H4 (cell line): Measurements from ENCODE around the gene TARM1. TPM values are rescaled to one million over a fixed set of nuclear protein-coding genes. Genes with fewer than 3 reads are reported as not detected.

ENCODE experiments used
- DNase-seq: peaks from one replicate; pipeline ENCODE4 v3.0.0-alpha.2; 2015; ENCODE audit warnings: low spot score
- total RNA-seq: library from RNA; depleted of rRNA; stranded (reverse); fragments of >200 nt; shearing (Covaris generic); gene quantifications from 2 replicates; pipeline ENCODE4 v1.2.3, GENCODE V29; 2014; rRNA removed

TARM1 gene
- total RNA-seq, 1 experiment from 2014 or later, result not detected

DNA sequence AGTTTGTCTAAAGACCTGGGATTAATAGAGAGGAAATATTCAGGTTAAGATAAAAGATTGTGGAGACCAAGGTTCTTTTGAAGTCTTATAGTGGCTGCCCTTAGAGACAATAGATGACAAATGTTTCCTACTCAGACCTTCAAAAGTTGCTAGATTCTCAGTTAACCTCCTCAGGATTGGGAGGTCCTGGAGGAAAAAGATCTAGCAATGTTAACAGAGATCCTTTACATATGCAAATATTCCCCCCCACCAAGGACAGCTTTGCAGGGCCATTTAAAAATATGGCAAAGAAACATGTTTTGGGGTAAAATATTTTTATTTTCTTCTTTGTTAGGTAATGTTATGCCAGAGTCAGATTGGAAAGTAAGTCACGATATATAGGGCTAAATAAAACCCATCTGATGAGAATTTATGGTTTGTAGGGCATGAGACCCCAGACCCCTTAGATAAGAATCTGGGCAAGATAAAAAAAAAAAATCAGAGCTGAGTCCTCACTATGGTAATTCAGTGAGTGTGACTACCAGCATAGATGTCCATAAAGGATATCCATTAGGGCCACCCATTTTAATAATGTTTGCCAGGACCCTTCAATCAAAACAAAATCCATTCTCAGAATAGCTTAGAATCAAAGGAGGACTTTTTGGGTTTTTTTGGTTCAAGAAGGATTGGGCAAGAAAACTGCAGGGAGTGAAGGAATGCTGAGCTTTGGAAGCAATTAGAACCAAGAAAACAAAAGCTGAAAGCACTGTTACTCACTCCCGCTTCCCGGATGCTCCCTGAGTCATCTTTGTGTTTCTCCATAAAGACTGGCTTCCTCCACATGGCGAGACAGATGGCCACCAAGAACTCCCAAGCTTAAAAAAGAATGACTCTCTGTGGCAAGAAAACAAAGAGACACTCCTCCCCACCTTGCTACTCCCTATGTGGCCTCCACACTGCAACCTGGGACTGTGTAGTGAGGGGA lies 45.7 kb downstream of the TARM1 start:
- DNase-seq, result peak; percentile 83

- no peak for DNase-seq
Measured at GRCh38 chr19:54030895-54031586, 50.1 kb downstream of the TARM1 start.

GRCh38 chr19:54029930-54030490 lies 51.2 kb downstream of the TARM1 start:
- DNase-seq, result peak; percentile 78

GRCh38 chr19:54029301-54029700 lies 51.9 kb downstream of the TARM1 start:
- DNase-seq, result no peak

- no peak for DNase-seq
Measured at GRCh38 chr19:54026656-54027055, 54.5 kb downstream of the TARM1 start.

DNA sequence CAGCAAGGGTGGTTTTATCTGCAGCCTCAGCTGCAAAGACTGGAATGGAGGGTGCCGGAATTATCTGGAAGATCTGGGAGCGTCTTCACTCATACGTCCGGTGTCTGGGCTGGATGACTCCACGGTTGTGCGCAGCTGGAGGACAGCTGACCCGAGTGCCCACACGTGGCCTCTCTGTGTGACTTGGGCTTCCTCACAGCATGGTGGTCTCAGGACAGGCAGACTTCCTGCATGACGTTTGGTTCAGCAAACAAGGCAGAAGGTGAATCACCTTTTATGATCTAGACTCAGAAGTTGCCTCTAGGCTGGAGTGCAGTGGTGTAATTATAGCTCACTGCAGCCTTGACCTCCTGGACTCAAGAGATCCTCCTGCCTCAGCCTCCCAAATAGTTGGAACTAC lies 56.5 kb downstream of the TARM1 start:
- DNase-seq, result no peak

DNA sequence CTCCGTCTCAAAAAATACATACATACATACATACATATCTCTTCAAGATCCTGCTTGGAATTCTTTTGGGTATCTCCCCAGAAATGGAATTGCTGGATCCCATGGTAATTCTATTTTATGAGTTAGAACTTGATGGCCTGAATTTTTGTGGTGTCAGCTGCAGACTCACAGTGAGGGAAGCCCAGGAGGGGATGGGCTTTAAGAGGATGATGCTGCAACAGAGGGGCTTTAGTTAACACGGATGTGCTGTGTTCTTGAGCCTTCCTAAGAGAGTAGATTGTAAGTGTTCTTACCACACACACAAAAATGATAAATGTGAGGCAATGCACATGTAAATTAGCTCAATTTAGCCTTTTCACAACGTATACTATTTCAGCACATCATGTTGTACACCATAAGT lies 58.0 kb downstream of the TARM1 start:
- no peak for DNase-seq

GRCh38 chr19:54021932-54022331 lies 59.2 kb downstream of the TARM1 start:
- DNase-seq, result no peak

- DNase-seq, result no peak
Measured at GRCh38 chr19:54021363-54021762, 59.8 kb downstream of the TARM1 start.

Other genes with a start within 250 kb of the TARM1 start
- 4.8 and 17.3 TPM in 2 replicates for gene MYADM, start 213.5 kb downstream of the TARM1 start, total RNA-seq
- not detected in 2 replicates for gene PRKCG, start 199.2 kb downstream of the TARM1 start, total RNA-seq
- gene CACNG7, start 172.1 kb downstream of the TARM1 start, total RNA-seq, result not detected in 2 replicates
- 0.04 and 0.14 TPM in 2 replicates for gene CACNG8, start 118.4 kb downstream of the TARM1 start, total RNA-seq
- gene CACNG6, start 89.7 kb downstream of the TARM1 start, total RNA-seq, result 0.46 and 1.4 TPM in 2 replicates
- gene VSTM1, start 17.5 kb downstream of the TARM1 start, total RNA-seq, result not detected in 2 replicates
- gene OSCAR, start 19.4 kb upstream of the TARM1 start, total RNA-seq, result 0.06 and 2.2 TPM in 2 replicates
- 38.8 and 45.2 TPM in 2 replicates for gene NDUFA3, start 21.5 kb upstream of the TARM1 start, total RNA-seq
- 37.5 and 47.8 TPM in 2 replicates for gene TFPT, start 34.3 kb upstream of the TARM1 start, total RNA-seq
- gene PRPF31, start 34.4 kb upstream of the TARM1 start, total RNA-seq, result 106 and 131 TPM in 2 replicates
- gene CNOT3, start 56.4 kb upstream of the TARM1 start, total RNA-seq, result 18.6 and 27.5 TPM in 2 replicates
- gene LENG1, start 78.4 kb upstream of the TARM1 start, total RNA-seq, result 15.6 and 18.4 TPM in 2 replicates
- not detected in 2 replicates for gene TMC4, start 91.8 kb upstream of the TARM1 start, total RNA-seq
- gene MBOAT7, start 108.2 kb upstream of the TARM1 start, total RNA-seq, result 88.1 and 139 TPM in 2 replicates
- gene TSEN34, start 109.9 kb upstream of the TARM1 start, total RNA-seq, result 166 and 167 TPM in 2 replicates
- 2,262 and 2,532 TPM in 2 replicates for gene RPS9, start 119.5 kb upstream of the TARM1 start, total RNA-seq
- gene LILRB3, start 141.6 kb upstream of the TARM1 start, total RNA-seq, result not detected in 2 replicates
- not detected in 2 replicates for gene LILRA6, start 161.4 kb upstream of the TARM1 start, total RNA-seq
- gene LILRB5, start 175.9 kb upstream of the TARM1 start, total RNA-seq, result not detected in 2 replicates
- gene LILRB2, start 199.7 kb upstream of the TARM1 start, total RNA-seq, result not detected in 2 replicates
- gene LILRA5, start 231.8 kb upstream of the TARM1 start, total RNA-seq, result not detected in 2 replicates